CD4-positive, alpha-beta T cell treated with Interleukin-15 for 4 hours (primary cell): ENCODE data around the gene CYP27C1.

Source experiments
- DNase-seq: peaks from one replicate; pipeline ENCODE4 v3.0.0-alpha.2; 2020; ENCODE audit warnings: low spot score

Gene CYP27C1

DNA sequence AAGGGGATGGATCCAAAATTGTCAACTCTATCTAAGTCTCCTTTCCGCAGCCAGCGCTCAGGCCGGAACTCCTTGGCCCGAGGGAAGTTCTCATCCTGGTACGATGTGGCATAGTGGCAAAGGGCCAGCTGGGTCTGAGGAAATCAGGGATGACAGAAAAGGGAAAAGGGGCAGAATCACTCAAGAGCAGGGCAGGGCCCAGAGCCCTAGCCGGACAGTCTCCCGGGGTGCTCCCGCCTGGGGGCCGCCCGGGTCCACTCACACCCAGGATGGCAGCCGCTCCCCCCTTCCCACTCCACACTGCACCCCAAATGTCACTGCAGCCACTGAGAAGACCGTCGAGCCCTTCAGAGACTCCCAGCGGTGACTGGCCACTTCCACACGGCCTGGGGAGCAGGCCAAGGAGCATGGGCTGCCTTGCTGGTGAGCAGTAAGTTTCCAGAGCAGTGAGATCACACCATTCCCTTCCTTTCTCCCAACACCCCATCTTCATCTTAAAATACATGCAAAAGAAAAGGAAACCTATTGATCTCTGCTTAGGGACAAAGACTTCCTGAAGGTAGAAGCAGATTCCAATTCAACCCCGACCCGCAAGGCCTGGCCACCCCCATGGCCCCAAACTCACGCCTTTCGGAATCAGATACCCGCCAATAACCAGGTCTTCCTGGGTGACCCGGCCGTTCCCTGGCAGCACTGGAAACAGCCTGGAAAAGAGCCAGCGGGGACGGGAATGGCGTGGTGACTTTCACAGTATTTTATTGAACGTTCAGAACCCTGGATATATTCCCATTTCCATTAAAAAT is 26.7 kb downstream of the CYP27C1 start:
- no peak for DNase-seq

DNA sequence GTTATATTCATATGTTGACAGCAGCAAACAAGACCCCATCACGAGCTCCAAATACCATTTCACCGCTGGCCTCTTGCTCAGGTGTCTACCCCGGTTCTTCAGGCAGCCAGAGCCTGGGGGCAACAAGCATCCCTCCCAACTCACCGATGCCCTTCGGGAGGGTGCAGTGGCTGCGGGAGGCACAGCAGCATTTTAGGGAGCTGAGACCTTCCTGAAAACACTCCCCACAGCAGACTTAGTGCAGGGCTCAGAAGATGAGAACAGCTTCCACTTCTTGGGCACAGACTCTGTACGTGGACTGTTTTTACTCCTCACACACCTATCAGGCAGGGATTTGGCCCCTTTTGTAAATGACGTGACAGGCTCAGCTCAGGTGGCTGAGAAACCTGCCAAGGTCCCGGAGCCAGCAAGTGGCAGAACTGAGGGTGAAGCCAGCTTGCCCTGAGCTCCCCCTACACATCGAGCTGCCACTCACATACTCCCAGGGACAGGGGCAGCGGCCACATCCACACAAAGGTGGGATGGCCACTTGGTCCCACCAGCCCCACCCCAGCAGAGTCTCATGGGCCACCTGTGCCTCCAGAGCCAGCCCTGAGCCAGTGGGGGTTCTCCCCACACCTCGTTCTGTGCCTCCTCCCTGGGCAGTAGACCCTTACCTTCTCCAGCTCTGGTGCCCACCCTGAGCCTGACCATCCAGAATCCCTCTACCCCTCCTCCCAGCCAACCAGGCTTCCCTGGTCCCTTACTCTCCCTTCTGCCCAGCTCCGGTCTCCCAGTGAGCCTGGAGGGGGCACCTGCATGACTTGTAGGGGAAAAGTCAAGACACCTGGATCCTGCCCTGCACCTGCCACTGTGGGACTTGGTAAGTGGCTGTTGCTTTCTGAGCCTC is 28.5 kb downstream of the CYP27C1 start:
- no peak for DNase-seq

DNA sequence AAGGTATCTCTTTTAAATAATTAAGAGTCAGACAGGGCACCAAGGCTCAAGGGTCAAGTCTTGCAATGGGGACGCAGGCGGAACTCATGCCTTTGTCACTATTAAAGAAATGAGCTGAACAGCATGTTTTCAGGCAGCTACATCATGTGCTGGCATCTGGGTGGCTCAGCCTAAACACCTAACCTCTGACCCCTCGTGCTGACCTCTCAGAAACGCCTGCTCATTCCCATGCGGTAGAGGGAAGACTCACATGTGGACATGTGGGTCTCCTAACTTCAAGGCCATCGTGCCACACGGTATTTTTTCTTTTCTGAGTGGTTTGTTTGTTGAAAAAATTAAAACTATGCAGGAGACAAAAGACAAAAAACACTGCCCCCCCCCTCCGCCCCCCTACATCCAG is 31.3 kb downstream of the CYP27C1 start:
- DNase-seq: no peak

DNA sequence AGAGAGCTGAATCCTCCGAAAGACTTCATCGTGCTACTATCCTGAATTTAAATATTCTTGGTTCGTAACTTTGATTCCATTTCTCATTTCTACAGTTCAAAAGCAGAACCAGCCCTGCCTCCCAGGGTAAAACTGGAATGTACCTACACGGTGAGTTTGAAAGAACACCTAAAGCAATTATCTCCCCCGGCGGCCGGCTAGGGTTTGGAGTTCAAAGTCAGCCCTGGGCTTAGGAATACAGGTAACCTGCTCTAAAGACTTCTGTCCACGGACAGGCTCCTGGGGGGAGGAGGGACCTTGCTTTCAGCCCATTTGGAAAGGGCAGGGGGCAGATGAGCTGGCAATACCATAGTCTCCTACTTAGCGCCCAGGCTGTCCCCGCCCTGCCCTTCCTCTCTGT is 32.3 kb downstream of the CYP27C1 start:
- no peak for DNase-seq

DNA sequence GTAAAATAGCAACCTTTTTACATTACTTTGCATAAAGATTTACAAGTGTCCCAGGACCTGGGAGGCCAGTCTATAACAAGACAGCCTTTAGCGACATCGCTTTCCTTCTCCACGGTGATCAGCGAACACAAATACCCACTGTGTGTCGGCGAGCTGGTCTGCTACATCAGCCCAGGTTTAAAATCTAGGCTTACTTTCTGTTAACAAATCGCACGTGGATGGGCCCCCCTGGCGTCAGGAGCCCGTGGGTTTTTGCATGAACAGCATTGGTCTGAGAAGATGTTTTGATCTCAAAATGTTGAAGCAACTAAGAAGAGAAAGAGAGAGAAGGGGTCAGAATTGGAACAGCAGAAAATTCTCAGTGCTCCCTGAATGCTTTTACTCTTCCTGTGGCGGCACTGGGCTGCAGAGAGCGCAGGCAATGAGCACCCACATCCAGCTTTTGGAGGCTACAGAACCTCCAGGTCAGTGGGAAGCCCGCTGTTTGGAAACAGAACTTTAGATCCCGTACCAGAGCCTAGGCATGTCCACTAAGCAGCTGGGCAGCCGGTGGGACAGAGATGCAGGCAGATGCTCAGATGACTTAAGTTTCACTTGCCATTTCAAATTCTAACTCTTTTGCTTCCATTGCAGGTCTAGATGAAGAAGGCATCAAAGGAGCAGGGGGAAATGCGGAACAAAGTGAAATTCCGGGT is 32.9 kb downstream of the CYP27C1 start:
- DNase-seq: no peak

DNA sequence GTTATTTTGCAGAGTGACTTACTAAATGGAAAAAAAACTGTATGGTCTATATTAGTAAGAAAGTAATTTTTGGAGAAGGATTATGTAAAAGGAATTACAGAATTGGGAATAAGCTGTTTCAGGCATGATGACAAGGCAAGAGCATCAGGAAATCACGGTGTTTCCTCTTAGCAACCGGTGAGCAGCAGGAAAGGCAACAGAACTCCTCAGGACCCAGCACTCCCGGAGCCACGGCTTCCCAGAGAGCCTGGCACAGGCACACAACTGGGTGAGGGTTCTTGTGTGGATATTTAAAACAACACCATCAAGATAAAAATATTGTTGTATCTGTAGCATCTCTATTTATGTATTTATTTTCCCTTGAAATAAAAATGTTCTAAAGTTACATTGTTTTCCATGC is 34.4 kb downstream of the CYP27C1 start:
- DNase-seq: no peak

DNA sequence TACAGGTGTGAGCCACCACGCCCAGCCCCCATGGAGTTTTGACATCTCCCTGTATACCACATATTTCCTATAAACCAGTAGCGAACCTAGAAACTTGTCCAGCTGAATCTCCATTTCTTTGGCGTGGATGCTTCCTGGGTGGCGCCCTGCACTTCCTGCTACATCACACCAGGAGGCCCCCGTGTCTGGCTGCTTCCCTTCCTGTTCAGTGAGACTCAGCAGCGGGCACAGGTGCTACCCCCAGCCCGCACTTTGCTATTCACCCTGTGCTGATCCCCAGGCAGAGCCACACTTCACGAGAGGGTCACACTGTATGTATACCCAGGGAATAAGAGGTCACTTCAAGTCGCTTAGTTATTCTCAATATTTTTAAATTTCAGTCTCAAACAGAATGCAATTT is 35.0 kb downstream of the CYP27C1 start:
- no peak for DNase-seq

DNA sequence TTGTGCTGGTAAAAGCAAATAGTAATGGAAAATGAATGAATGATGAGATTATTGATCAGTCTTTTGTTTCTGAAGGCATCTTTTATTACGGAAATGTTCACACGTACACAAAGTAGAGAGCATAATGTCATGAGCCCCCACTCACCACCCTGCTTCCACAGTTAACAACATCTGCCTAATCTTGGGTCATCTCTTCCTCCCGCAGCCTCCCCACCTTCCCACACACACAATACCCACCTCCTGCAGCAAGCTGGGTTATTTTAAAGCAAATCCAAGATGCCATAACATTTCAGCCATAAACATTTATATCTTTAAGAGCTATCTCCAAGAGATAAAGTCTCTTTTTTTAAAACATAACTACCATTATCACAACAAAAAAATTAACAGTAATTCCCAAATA is 36.3 kb downstream of the CYP27C1 start:
- no peak for DNase-seq

DNA sequence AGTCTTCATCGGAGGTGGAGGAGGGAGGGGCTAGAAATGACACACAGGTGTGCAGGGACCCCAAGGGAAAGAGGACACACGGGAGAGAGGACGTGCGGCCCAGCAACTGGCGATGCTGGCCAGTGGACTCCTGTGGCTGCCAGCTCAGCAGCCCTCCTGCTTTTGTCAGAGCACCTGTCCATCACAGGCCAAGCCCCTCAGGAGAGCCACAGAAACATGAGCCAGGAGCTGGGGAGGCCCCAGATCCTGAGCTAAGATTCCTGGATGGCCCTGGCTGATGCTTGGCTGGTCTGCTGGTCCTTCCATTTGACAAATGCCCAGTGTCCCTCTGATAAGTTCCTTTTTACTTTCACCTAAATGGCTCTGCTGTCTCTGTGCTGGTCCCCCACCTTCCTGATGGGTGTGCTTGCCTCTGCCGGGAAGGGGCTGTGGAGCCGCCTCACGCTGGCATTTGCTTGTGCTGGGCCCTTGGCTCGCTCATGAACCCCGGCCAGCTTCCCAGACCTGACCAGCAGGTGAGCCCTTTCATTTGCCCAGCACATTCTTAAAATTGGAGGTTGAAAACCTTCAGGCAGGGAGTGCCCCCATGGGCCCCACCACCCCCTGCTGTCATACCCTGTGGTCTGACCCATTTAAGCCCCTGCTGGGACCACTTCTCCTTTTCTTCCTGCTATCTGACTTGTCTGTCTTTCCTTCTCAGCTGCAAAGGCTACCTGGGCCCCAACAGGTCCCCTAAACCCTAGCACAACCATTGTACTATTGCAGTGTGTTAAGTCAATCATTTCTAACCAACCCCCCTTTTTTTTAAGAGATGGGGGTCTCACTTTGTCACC is 37.3 kb downstream of the CYP27C1 start:
- no peak for DNase-seq

DNA sequence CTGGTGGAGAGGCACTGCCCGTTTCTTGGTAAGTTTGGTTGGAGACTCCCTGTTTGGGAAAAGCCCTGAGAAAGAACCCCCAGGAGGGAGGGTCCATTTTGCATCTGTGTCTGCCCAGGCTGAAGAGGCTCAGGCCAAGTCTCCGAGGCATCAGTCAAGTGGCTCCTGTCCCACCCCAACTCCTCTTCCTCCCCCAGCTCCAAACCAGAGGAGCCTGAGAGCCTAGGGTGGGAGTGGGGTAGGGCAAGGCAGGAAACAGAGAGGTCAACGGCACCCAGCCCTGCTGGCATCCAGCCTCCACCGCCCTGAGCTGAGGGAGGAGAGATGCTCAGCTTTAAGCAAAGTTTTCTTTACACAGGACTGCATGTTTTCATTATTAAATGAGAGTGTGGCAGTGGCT is 38.2 kb downstream of the CYP27C1 start:
- no peak for DNase-seq

DNA sequence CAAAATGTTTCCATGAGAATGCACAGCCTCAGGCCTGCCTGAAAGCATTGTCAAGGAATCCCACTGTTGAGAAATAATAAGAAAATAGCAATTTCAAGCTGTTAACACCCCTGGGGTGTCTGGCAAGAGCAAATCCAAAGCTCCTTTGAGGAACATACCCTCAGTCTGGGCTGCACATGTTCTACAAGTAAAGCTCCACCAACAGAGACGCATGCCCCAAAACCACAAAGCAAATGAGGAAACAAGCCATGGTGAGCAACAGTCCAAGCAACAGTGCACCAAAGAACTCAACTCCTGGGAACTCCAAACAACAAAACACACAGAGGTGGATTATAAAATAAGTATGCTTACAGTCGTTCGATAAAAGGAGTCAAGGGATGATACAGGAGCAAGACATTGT is 40.3 kb downstream of the CYP27C1 start:
- no peak for DNase-seq

DNA sequence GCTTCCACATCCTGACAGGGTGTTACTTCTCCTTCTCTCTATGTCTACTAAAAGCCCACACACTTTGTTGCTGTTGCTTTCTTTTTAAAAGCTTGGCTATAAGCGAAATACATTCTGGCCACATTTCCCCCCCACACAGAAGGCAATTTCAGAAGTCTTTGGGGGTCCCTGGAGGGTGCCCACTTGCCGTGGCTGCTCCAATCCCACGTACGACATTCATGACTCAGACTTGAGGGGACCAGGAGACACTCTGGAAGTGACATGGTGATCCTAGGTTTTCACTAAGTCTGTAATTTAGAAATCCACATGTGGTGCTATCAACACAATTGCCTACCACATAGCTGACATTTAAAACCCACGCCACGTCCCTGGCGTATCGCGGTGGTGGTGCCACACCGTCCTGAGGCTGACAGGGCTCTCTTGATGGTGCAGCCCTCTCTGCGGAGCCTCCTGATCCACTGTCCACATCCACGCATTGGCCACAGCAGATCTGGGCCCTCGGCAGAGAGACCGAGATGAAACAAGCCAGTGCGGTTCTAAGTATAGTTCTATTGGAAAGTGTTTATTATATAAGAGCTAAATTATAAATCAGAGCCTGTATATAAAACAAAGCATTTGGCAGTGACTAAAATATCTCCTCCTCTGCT is 42.4 kb downstream of the CYP27C1 start:
- DNase-seq: no peak

DNA sequence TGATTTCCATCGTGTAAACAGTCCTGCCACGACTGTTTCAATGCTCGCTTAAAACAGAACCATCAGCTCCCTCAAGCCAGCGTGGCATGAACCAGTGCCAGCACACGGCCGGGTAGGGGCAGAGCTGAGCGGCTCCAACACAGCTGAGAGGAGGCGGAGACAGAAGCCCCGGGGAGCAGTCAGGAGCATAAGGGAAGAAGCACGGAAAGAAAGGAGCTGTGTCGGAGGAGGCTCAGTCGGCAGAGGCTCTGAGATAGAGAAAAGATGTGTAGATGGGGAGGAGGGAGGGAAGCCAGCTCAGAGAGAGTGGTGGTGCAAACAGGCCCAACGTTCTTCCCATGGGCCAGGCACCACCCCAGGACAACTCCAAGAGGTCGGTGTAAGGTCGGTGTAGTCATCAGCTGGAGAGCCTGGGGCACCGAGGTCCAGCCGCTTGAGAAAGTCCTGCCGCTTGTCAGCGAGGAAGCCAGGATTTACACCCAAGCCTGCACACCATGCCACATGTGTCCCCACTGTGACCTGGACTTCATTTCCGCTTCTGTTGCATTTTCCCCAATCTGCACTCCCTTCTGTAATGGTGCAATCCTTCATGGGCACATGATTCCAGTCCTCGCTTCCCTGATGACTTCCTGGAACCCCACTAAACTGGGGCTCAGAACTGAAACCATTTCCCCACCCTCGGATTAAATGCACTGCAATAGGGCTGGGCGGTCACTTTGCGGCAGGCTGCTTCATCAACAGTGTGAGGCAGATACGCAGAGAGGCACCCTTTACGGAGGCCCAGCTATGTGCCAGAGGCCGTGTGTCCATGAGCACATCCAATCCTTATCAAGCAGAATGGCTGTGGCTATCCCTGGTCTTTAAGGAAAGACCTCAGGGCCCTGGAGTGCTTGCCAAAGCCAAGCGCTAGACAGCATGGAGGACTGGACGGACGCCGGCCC is 43.5 kb downstream of the CYP27C1 start:
- DNase-seq: no peak

DNA sequence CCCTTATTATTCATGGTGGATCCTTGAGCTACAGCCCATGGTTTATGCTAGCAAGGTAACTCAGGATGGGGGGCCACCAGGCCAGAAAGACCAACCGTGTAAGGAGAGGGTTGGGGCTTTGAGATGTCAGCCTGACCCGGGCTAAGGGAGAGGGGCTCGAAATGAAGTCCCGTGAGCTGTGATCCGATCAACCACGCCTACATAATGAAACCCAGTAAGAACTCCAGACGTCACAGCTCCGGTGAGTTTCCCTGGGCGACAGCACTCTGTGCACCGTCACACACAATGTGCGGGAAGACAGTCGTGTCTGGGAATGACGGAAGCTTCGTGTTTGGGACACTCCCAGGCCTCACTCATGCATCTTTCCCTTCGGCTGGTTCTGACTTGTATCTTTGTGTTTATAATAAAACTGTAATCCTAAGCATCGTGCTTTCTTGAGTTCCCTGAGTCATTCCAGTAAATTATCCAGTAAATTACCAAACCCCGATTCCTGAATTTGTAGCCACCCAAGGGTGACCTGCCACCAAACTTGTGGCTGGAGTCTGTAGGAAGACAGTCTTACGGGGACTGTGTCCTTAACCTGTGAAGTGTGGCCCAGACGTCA is 44.2 kb downstream of the CYP27C1 start:
- DNase-seq: no peak

DNA sequence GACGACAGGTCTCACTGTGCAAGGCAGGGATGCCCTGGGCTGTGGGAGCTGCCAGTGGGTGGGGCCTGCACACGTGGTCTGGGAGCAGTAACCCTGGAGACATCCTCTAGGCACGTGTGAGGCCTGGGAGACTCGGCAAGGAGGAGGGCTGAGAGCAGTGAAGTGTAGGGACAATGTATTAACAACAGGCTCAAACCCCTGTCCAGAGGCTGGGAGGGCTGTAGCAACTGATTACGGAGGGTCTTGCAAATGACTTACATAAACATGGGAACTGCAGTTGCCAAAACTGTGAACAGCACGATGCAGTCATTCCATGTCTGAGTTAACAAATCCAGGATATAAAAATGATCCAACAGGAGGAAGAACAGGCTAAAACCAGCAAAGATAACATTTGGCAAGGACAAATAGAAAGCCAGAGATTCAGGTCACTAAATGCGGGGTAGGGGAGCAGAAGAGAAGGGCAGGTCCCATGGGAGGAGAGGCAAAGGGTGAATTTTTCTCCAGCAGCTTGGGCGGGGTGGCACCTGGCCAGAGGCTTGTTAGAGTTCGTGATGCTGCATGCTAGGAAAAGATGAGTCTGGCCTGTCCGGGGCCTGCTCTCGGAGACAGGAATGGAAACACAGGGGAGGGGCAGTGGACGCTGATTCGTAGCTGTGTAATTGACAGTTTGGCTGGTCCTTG is 44.9 kb downstream of the CYP27C1 start:
- no peak for DNase-seq

DNA sequence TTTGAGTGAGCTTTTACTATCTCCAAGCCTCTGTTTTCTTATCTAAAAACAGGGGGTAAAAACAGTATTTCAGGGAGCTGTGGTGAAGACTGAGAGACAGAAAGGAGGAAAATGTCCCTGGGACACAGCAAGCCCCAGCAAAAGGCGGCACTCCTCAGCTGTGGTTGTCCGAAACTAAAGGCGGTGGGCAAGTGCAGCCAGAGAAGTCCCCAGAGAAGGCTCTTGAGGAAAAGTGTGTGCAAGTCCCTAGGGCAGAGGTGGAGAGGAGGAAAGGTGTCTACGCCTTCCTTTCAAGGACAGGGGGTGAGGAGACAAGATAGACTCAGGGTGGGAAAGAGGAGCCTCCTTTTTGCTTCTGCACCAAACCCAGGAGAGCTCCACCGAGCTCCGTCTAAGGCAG is 45.5 kb downstream of the CYP27C1 start:
- no peak for DNase-seq

DNA sequence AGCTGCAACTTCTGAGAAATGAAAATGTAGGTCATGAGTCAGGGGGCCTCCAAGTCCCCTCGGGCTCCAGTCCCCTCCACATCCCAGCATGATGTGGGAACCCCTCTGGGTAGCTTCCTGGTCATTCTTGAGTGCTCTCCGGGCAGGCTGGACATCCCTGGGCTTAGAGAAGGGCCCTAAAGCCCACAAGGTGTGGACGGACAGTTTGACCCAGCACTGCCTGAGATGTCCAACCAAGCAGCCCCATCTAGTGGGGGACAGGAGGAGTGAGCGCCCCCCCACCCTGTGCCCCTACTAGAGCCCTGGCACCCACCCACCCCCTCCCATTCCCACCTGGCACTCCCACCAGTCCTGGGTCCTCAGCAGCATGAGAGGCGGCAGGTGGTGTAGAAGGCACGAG is 46.0 kb downstream of the CYP27C1 start:
- no peak for DNase-seq

DNA sequence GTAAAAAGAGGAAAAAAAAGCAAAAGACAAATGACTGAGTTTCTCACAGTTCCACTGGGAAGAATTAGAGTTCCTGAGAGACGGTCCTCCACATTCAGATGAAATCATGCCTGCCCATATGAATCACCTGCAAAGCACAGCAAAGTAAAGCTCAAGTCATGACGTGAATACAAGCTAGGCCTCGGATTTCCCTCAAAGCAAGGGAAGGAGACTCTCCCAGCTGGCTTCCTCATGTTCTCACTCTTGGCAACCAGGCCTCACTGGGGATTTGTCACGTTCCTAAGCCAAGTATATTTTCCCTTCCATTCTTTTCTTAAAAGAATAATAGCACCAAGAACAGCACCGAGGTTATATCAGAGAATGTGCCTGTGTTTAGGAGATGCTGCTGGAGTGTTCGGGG is 47.0 kb downstream of the CYP27C1 start:
- DNase-seq: no peak

DNA sequence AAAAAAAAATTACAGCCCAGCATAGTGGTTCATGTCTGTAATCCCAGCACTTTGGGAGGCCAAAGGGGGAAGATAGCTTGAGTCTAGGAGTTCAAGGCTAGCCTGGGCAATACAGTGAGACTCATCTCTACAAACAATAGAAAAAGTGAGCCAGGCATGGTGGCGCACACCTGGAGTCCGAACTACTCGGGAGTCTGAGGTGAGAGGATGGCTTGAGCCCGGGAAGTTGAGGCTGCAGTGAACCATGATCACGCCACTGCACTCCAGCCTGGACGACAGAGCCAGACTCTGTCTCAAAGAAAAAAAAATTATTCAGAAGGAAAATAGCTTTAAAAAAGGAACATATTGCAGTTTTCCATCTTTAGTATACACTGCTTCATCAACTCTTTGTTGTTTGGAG is 47.8 kb downstream of the CYP27C1 start:
- no peak for DNase-seq
